ENCODE measurements around the gene SLC9A8.
"Not testable (repeated sequence)": the region's sequence is repeated elsewhere in the genome, so short reads cannot be mapped to it uniquely, and the experiment has no call there.

Gene SLC9A8

DNA sequence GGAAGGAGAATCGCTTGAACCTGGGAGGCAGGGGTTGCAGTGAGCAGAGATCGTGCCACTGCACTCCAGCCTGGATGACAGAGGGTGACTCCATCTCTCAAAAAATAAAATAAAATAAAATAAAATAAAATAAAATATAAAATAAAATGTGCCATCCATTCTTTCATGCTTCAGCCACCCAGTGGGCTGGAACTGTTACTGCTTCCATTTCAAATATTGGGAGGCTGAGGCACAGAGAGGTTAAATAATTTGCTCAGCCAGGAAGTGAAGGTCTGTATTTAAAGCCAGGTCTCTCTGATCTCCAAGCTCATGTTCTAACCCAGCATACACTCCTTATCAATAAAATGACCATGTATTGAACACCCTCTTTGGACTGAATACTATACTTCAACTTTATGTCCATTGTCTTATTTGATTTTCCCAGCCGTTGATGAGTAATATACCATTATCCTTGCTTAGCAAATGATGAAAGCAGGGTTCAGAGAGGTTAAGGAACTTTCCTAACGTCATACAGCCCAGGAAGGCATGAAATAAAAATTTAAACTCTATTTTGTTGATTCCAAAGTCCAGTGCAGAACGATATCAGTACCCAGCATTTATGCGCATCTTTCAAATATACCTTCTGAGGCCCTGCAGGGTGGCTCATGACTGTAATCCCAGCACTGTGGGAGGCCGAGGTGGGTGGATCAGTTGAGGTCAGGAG lies 25.8 kb upstream of the SLC9A8 start:
- no peak for DNase-seq

- DNase-seq, result no peak
These were observed 25.0 kb upstream of the SLC9A8 start for GRCh38 chr20:49787371-49788357.

DNA sequence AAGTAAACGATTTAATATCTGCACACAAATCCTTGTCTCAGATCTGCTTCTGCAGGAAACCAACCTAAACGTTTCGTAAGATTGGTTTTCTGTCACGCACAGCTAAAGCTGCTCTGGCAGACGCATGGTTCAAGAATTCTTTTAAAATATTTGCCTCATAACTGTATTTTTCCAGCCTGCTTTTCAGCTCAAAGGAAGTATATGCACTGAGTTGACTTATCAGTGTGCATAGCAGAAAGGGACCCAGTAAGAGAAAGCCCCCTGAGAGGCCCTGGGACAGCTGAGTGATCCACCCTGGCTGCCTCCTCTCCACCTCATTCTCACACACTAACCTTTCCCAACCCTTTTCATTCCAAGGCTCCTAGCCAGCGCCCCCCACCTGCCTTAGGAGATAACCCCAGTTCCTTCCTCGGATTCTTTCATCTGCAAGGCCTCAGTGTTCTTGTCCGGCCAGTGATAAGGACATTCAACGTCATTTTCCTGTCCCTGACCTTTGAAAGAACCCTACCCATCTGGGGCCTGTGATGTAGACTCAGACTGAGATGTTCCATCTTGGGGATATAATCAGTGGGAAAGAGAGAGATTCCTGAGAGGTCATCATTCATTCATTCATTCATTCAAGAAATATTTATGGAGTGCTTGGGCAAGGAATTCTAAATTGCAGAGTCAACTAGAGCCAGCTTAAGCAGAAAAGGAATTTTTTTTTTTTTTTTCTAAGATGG lies 22.4 kb upstream of the SLC9A8 start:
- no peak for DNase-seq

DNA sequence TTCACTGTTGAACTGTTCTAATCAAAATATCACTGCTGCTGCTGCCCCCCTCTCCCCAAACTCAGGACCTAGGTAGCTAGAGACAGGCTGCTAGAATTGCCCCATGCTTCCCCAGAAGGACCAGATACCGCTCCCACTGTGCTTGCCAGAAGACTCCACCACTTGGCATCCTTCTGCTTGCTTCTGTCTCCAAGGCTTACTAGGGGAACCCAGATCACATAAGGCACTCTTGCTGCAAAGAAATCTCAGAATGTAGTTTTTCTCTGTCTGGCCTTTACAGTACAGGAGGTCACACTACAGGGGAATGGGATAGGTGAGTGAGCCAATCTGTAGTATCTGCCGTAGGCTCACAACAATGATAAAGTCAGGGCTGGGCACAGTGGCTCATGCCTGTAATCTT lies 21.5 kb upstream of the SLC9A8 start:
- DNase-seq, result no peak

- no peak for DNase-seq
These were observed 20.6 kb upstream of the SLC9A8 start for GRCh38 chr20:49792006-49792405.

- no peak for DNase-seq
These were observed 20.0 kb upstream of the SLC9A8 start for GRCh38 chr20:49792611-49793010.

- no peak for DNase-seq
These were observed 18.1 kb upstream of the SLC9A8 start for GRCh38 chr20:49794336-49795134.

DNA sequence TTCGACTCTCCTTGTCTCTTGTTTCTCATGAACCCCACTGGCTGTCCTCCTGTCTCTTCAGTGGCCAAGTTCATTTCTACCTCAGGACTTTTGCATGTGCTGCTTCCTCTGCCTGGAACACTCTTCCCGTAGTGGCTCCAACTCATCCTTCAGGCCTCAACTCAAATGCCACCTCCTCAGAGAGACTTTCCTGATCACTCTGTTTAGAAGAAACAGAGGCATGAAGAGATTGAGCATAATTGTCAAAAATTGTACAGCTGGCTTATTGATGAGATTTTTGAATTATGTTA lies 17.5 kb upstream of the SLC9A8 start:
- no peak for DNase-seq

DNA sequence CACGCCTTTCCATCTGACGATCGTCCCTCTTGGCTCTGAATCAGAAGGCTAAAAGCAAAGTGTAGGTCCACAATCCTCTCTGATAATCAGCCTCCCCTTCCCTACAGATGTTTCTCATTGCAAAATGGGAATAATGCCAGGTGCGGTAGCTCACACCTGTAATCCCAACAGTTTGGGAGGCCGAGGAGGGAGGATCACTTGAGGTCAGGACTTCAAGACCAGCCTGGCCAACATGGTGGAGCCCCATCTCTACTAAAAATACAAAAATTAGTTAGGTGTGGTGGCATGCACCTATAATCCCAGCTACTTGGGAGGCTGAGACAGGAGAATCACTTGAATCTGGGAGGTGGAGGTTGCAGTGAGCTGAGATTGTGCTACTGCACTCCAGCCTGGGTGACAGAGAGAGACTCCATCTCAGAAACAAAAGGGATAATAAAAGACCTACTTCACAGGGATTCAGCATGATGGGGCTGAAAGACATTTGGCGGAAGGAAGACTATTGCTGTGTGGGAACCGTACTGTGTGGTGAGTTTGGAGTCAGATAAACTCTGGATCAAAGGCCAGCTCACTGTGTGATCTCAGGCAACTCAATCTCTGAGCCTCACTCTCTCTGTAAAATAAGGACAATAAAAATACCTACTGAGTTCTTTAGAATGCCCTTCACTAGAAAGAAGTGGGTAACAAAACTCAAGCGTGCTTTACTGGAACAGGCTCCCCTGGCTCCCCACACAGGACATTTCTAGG lies 15.9 kb upstream of the SLC9A8 start:
- no peak for DNase-seq

- no peak for DNase-seq
These were observed 15.3 kb upstream of the SLC9A8 start for GRCh38 chr20:49797344-49797615.

DNA sequence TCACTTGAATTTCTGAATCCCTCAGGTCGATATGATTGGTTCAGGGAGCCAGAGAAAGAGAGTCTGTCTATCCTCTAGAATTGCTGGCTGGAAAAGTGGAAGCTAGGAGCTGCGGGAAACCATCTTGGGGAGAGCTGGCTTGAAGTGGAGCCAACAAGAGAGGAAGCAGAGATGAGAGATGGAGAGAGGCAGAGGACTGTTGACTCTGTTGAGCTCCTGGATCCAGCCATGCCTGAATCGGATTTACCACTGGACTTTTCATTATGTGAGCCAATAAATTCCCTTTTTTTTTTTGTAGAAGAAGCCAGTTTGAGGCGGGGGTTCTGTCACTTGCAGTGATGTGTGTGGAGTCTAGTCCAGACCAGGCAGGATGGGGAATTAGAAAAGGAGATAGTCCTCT lies 13.9 kb upstream of the SLC9A8 start:
- no peak for DNase-seq

GRCh38 chr20:49799698-49800097 lies 12.9 kb upstream of the SLC9A8 start:
- no peak for DNase-seq

GRCh38 chr20:49803418-49803817 lies 9.2 kb upstream of the SLC9A8 start:
- DNase-seq, result no peak

GRCh38 chr20:49804364-49804763 lies 8.3 kb upstream of the SLC9A8 start:
- DNase-seq, result no peak

- not testable (repeated sequence) for DNase-seq
These were observed 7.3 kb upstream of the SLC9A8 start for GRCh38 chr20:49805224-49805876.

GRCh38 chr20:49808753-49809152 lies 3.9 kb upstream of the SLC9A8 start:
- DNase-seq, result no peak

- DNase-seq, result no peak
These were observed 2.7 kb upstream of the SLC9A8 start for GRCh38 chr20:49809803-49810359.

GRCh38 chr20:49810491-49811190 lies 2.0 kb upstream of the SLC9A8 start:
- no peak for DNase-seq

GRCh38 chr20:49811825-49812506 lies 662 bp upstream of the SLC9A8 start:
- DNase-seq, result no peak

DNA sequence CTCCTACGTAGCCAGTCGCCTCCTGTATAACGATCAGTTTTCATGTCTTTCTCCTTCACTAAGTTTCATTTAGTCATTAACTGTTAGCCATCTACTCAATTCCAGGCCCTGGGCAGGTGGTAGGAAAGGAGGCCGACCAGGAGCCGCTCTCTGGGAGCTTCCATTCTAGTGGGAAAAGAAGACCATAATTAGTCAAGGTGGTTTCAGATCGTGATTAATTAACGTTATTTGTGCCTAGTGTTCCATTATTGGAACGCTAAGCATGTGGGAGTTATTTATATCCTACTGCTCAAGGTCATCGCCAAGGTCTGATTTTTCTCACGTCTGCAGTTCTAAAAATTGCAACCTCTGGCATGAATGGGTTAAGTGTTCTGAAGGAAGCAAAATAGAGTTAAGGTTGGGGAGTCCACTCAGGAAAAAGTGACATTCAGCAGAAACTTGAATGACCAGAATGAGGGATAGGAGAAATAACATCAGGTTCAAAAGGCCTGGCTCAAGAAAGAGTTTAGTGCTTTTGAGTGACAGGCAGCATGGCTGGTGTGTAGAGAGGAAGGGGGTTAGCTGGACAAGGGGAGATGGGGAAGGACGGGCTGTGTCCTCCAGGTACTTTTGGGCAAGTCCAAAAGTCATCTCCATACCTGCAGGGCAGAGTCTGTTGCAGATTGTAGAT lies 812 bp downstream of the SLC9A8 start:
- no peak for DNase-seq
